ENCODE results near the gene SDHA. TPM values are rescaled to one million over a fixed set of nuclear protein-coding genes. Genes with fewer than 3 reads are reported as not detected.
"Not testable (repeated sequence)": the region's sequence is repeated elsewhere in the genome, so short reads cannot be mapped to it uniquely, and the experiment has no call there.

Gene SDHA
- polyA plus RNA-seq, 1 donor from 2014 or later: 70.4 TPM

DNA sequence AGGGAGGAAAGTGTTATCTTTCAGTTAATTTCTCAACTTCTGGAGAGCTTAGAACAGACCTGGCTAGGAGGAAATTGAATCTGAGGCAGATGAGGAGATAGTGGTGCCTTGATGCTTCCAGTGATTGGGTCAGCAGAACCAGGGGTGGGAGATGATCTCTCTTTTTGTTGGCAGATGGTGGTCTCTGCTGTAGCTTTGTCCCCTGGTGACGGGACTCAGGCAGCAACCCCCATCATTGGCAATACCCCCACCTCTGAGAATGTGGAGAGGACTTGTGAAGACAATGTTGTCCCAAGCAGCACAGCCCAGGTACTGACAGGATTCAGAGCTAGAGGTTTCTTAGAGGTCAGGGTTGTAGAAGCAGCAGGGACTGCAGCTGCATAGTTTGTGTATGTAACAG is 49.6 kb downstream of the SDHA start:
- no peaks in the 10 kb centered on the region for H4K20me1 ChIP-seq (ENCODE audit: insufficient read depth)
- no peaks in the 10 kb centered on the region for H3K9me3 ChIP-seq (ENCODE audit: low read length)
- peaks cover 6% of the 10 kb centered on the region for H3K36me3 ChIP-seq (ENCODE audit: insufficient read depth, low read length)
- H3K9ac ChIP-seq (ENCODE audit: low read length): no peak overlapping the region
- no peak overlapping the region for H3K4me3 ChIP-seq (ENCODE audit: low read length)
- no peaks in the 10 kb centered on the region for H3K79me2 ChIP-seq (replicated peaks; ENCODE audit: insufficient read depth, low read length)
- no peak overlapping the region for H2AFZ ChIP-seq (ENCODE audit: low read depth, low read length)
- no peaks in the 10 kb centered on the region for H3K27me3 ChIP-seq (ENCODE audit: insufficient read depth, low read depth, low read length)
- H3F3A ChIP-seq (ENCODE audit: insufficient read depth, low read length, poor library complexity, severe bottlenecking): no peaks in the 10 kb centered on the region
- no peak overlapping the region for H3K27ac ChIP-seq (ENCODE audit: low read length)
- no peak overlapping the region for H3K4me2 ChIP-seq (ENCODE audit: low read length)
- TF ChIP-seq TAF1 (IDR thresholded peaks at IDR 0.05; ENCODE audit: low read depth) (no peak), SMC3 (conservative IDR thresholded peaks at IDR 0.05; ENCODE audit: poor library complexity) (no peak), POLR2AphosphoS5 (IDR thresholded peaks at IDR 0.05) (no peak), EZH2 (IDR thresholded peaks at IDR 0.05; ENCODE audit: borderline replicate concordance, insufficient read depth, low read length, poor library complexity, severe bottlenecking) (no peak), RAD21 (conservative IDR thresholded peaks at IDR 0.05) (no peak), MXI1 (conservative IDR thresholded peaks at IDR 0.05; ENCODE audit: poor library complexity, severe bottlenecking) (no peak), EP300 (conservative IDR thresholded peaks at IDR 0.05; ENCODE audit: poor library complexity, severe bottlenecking) (no peak)
- TF ChIP-seq, protein P1, sequence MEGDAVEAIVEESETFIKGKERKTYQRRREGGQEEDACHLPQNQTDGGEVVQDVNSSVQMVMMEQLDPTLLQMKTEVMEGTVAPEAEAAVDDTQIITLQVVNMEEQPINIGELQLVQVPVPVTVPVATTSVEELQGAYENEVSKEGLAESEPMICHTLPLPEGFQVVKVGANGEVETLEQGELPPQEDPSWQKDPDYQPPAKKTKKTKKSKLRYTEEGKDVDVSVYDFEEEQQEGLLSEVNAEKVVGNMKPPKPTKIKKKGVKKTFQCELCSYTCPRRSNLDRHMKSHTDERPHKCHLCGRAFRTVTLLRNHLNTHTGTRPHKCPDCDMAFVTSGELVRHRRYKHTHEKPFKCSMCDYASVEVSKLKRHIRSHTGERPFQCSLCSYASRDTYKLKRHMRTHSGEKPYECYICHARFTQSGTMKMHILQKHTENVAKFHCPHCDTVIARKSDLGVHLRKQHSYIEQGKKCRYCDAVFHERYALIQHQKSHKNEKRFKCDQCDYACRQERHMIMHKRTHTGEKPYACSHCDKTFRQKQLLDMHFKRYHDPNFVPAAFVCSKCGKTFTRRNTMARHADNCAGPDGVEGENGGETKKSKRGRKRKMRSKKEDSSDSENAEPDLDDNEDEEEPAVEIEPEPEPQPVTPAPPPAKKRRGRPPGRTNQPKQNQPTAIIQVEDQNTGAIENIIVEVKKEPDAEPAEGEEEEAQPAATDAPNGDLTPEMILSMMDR (IDR thresholded peaks at IDR 0.05; ENCODE audit: poor library complexity, severe bottlenecking): no peak
- TF ChIP-seq, protein P2, sequence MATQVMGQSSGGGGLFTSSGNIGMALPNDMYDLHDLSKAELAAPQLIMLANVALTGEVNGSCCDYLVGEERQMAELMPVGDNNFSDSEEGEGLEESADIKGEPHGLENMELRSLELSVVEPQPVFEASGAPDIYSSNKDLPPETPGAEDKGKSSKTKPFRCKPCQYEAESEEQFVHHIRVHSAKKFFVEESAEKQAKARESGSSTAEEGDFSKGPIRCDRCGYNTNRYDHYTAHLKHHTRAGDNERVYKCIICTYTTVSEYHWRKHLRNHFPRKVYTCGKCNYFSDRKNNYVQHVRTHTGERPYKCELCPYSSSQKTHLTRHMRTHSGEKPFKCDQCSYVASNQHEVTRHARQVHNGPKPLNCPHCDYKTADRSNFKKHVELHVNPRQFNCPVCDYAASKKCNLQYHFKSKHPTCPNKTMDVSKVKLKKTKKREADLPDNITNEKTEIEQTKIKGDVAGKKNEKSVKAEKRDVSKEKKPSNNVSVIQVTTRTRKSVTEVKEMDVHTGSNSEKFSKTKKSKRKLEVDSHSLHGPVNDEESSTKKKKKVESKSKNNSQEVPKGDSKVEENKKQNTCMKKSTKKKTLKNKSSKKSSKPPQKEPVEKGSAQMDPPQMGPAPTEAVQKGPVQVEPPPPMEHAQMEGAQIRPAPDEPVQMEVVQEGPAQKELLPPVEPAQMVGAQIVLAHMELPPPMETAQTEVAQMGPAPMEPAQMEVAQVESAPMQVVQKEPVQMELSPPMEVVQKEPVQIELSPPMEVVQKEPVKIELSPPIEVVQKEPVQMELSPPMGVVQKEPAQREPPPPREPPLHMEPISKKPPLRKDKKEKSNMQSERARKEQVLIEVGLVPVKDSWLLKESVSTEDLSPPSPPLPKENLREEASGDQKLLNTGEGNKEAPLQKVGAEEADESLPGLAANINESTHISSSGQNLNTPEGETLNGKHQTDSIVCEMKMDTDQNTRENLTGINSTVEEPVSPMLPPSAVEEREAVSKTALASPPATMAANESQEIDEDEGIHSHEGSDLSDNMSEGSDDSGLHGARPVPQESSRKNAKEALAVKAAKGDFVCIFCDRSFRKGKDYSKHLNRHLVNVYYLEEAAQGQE (IDR thresholded peaks at IDR 0.05; ENCODE audit: borderline replicate concordance): no peak
- H3K9me2 ChIP-seq (ENCODE audit: insufficient read depth, low read length): no peaks in the 10 kb centered on the region

DNA sequence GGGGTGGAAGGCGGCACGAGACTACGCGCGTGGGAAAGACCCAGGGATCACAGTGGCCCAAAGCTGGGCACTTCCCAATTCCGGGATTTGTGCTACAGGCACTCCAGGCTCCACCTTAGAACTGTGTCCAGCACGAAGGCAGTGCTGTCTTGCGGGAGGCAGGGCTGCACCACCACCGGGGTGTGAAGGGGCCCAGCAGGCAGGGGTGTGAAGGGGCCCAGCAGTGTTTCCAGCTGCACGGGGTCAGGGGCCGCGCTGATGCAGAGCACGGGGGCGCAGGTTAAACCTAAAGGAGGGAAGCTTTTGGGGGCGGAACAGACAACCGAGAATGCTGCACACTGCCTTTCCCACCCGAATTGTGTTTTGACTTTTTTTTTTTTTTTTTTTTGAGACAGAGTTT is 52.2 kb downstream of the SDHA start:
- no peaks in the 10 kb centered on the region for H3K36me3 ChIP-seq (ENCODE audit: insufficient read depth, low read length)
- H2AFZ ChIP-seq (ENCODE audit: low read depth, low read length): no peak overlapping the region
- H3K27ac ChIP-seq (ENCODE audit: low read length): no peak overlapping the region
- H3K9me3 ChIP-seq (ENCODE audit: low read length): no peaks in the 10 kb centered on the region
- H4K20me1 ChIP-seq (ENCODE audit: insufficient read depth): no peaks in the 10 kb centered on the region
- no peaks in the 10 kb centered on the region for H3F3A ChIP-seq (ENCODE audit: insufficient read depth, low read length, poor library complexity, severe bottlenecking)
- H3K9me2 ChIP-seq (ENCODE audit: insufficient read depth, low read length): no peaks in the 10 kb centered on the region
- no peak overlapping the region for H3K9ac ChIP-seq (ENCODE audit: low read length)
- TF ChIP-seq RAD21 (conservative IDR thresholded peaks at IDR 0.05) (no peak), EP300 (conservative IDR thresholded peaks at IDR 0.05; ENCODE audit: poor library complexity, severe bottlenecking) (no peak), SMC3 (conservative IDR thresholded peaks at IDR 0.05; ENCODE audit: poor library complexity) (no peak), MXI1 (conservative IDR thresholded peaks at IDR 0.05; ENCODE audit: poor library complexity, severe bottlenecking) (no peak), TAF1 (IDR thresholded peaks at IDR 0.05; ENCODE audit: low read depth) (no peak), POLR2AphosphoS5 (IDR thresholded peaks at IDR 0.05) (no peak)
- TF ChIP-seq, protein P1 (IDR thresholded peaks at IDR 0.05; ENCODE audit: poor library complexity, severe bottlenecking): no peak
- H3K4me2 ChIP-seq (ENCODE audit: low read length): no peak overlapping the region
- no peaks in the 10 kb centered on the region for H3K27me3 ChIP-seq (ENCODE audit: insufficient read depth, low read depth, low read length)
- peaks cover 8% of the 10 kb centered on the region for H3K79me2 ChIP-seq (replicated peaks; ENCODE audit: insufficient read depth, low read length)
- no peak overlapping the region for H3K4me3 ChIP-seq (ENCODE audit: low read length)

DNA sequence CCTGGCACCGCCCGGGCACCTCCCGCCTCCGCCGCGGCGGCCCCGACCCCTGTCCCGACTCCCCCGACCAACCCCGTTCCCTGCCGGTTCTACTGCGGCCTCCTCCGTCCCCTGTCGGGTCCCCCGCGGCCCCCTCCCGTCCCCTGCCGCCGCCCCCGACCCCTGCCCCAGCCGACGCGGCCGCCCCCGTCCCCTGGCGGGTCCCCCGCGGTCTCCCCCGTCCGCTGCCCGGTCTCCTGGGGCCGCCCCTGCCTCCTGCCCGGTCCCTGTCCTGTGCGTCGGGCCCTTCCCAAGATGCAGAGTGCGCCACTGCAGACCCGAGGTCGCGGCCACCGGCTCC is 53.7 kb downstream of the SDHA start:
- H3F3A ChIP-seq (ENCODE audit: insufficient read depth, low read length, poor library complexity, severe bottlenecking); H3K36me3 ChIP-seq (ENCODE audit: insufficient read depth, low read length); H3K79me2 ChIP-seq (replicated peaks; ENCODE audit: insufficient read depth, low read length): not testable (repeated sequence)

DNA sequence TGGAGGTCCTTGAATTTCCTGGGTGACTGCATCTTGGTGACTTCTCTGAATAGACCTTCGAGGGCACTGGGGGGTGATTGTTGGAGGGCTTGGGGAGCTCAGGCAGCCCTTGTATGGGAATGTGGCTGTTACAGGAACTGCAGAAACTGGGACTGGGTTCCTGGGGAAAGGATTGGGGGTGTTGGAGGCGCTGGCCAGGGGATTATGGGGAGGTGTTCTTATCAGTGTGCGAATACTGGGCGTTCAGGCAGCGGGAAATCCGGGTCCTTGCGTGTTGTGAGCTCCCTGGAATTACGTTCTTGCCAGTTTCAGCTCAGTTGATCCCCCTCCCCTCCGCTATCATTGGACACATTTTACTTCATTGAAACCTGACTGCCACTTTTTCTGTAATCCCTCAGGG is 55.0 kb downstream of the SDHA start:
- peak overlapping the region; percentile 48 for H3K4me3 ChIP-seq (ENCODE audit: low read length)
- H3K9ac ChIP-seq (ENCODE audit: low read length); H2AFZ ChIP-seq (ENCODE audit: low read depth, low read length); H3K27ac ChIP-seq (ENCODE audit: low read length); H3K79me2 ChIP-seq (replicated peaks; ENCODE audit: insufficient read depth, low read length); H3K9me2 ChIP-seq (ENCODE audit: insufficient read depth, low read length); H3K36me3 ChIP-seq (ENCODE audit: insufficient read depth, low read length); H4K20me1 ChIP-seq (ENCODE audit: insufficient read depth); H3K4me2 ChIP-seq (ENCODE audit: low read length); H3F3A ChIP-seq (ENCODE audit: insufficient read depth, low read length, poor library complexity, severe bottlenecking); H3K27me3 ChIP-seq (ENCODE audit: insufficient read depth, low read depth, low read length); H3K9me3 ChIP-seq (ENCODE audit: low read length): not testable (repeated sequence)

More for the DNA sequence above, 53.7 kb downstream of the SDHA start:
- Histone ChIP-seq H3K27ac (ENCODE audit: low read length) (peak overlapping the region; percentile 42), H2AFZ (ENCODE audit: low read depth, low read length) (peak overlapping the region; percentile 33), H3K9ac (ENCODE audit: low read length) (peak overlapping the region; percentile 77), H3K4me3 (ENCODE audit: low read length) (peak overlapping the region; percentile 88)
- H3K4me2 ChIP-seq (ENCODE audit: low read length); H4K20me1 ChIP-seq (ENCODE audit: insufficient read depth); H3K9me3 ChIP-seq (ENCODE audit: low read length); H3K9me2 ChIP-seq (ENCODE audit: insufficient read depth, low read length); H3K27me3 ChIP-seq (ENCODE audit: insufficient read depth, low read depth, low read length): not testable (repeated sequence)

All from neural cell (in vitro differentiated cells).